Astrocyte (in vitro differentiated cells and primary cell): Measurements from ENCODE around the gene ADGRB3. TPM values are rescaled to one million over a fixed set of nuclear protein-coding genes. Genes with fewer than 3 reads are reported as not detected.

Source experiments
- DNase-seq: peaks from one replicate; pipeline ENCODE4 v3.0.0-alpha.2; 2010; ENCODE audit warnings: low read depth
- FAIRE-seq: peaks from 2 replicates; lab custom pipeline; 2011; peaks lifted over from hg19 to GRCh38; lab: Jason Lieb, UNC
- H2AFZ ChIP-seq: 2 replicates; pipeline ENCODE4 v1.6.0; 2012; ENCODE audit warnings: low read depth, low read length, inconsistent platforms
- H3K27ac ChIP-seq: 2 replicates; pipeline ENCODE4 v1.5.1; 2011; ENCODE audit warnings: low read depth, low read length, inconsistent platforms
- H3K27me3 ChIP-seq: 2 replicates; pipeline ENCODE4 v1.6.0; 2011; ENCODE audit warnings: low read length, inconsistent platforms; ENCODE audit not compliant: insufficient read depth
- H3K36me3 ChIP-seq: 2 replicates; pipeline ENCODE4 v1.5.1; 2011; ENCODE audit warnings: low read length, inconsistent platforms; ENCODE audit not compliant: insufficient read depth
- H3K4me1 ChIP-seq: 2 replicates; pipeline ENCODE4 v1.5.1; 2011; ENCODE audit warnings: low read length, inconsistent platforms; ENCODE audit not compliant: insufficient read depth
- H3K4me2 ChIP-seq: 2 replicates; pipeline ENCODE4 v1.6.0; 2012; ENCODE audit warnings: low read length, inconsistent platforms
- H3K4me3 ChIP-seq: 2 replicates; pipeline ENCODE4 v1.5.1; 2011; ENCODE audit warnings: low read depth, mild to moderate bottlenecking, low read length, inconsistent platforms; ENCODE audit not compliant: insufficient read depth
- H3K79me2 ChIP-seq: 2 replicates; pipeline ENCODE4 v1.6.0; 2012; ENCODE audit warnings: mild to moderate bottlenecking, low read length, inconsistent platforms; ENCODE audit not compliant: insufficient read depth
- H3K9ac ChIP-seq: 2 replicates; pipeline ENCODE4 v1.6.0; 2012; ENCODE audit warnings: mild to moderate bottlenecking, low read length, inconsistent platforms
- H3K9me3 ChIP-seq: 2 replicates; pipeline ENCODE4 v1.5.1; 2012; ENCODE audit warnings: low read depth, mild to moderate bottlenecking, low read length, inconsistent platforms; ENCODE audit not compliant: insufficient read depth
- H4K20me1 ChIP-seq: 2 replicates; pipeline ENCODE4 v1.6.0; 2012; ENCODE audit warnings: low read length, inconsistent platforms; ENCODE audit not compliant: insufficient read depth
- H3K27ac Mint-ChIP-seq: one replicate; pipeline ENCODE4 v1.8.0; 2021; ENCODE audit warnings: mild to moderate bottlenecking, mixed read lengths; ENCODE audit not compliant: unreplicated experiment
- H3K27me3 Mint-ChIP-seq: one replicate; pipeline ENCODE4 v1.8.0; 2021; ENCODE audit warnings: low read depth, mixed read lengths; ENCODE audit not compliant: unreplicated experiment
- H3K36me3 Mint-ChIP-seq: one replicate; pipeline ENCODE4 v1.8.0; 2021; ENCODE audit warnings: low read depth, mixed read lengths; ENCODE audit not compliant: unreplicated experiment
- H3K4me1 Mint-ChIP-seq: one replicate; pipeline ENCODE4 v1.8.0; 2021; ENCODE audit warnings: low read depth, mixed read lengths; ENCODE audit not compliant: unreplicated experiment
- H3K4me3 Mint-ChIP-seq: one replicate; pipeline ENCODE4 v1.8.0; 2021; ENCODE audit warnings: mild to moderate bottlenecking, moderate library complexity, mixed read lengths; ENCODE audit not compliant: unreplicated experiment
- H3K9me3 Mint-ChIP-seq: one replicate; pipeline ENCODE4 v1.8.0; 2021; ENCODE audit warnings: mild to moderate bottlenecking, mixed read lengths; ENCODE audit not compliant: unreplicated experiment
- EZH2 ChIP-seq: IDR thresholded peaks from 2 replicates; pipeline ENCODE4 v1.6.1; 2012; ENCODE audit warnings: mild to moderate bottlenecking, low read length, inconsistent platforms; ENCODE audit not compliant: insufficient read depth
- total RNA-seq: library from RNA; stranded (reverse); gene quantifications from 2 replicates; pipeline ENCODE4 v1.2.1, GENCODE V29; 2021
- TF ChIP-seq, protein P1 (sequence below): IDR thresholded peaks from 2 replicates; pipeline ENCODE4 v1.5.1; 2011; ENCODE audit warnings: low read depth, mild to moderate bottlenecking, inconsistent platforms, low read length, moderate library complexity; ENCODE audit not compliant: insufficient read depth

Gene ADGRB3
- total RNA-seq, 1 donor from 2014 or later, result 0.77 TPM

DNA sequence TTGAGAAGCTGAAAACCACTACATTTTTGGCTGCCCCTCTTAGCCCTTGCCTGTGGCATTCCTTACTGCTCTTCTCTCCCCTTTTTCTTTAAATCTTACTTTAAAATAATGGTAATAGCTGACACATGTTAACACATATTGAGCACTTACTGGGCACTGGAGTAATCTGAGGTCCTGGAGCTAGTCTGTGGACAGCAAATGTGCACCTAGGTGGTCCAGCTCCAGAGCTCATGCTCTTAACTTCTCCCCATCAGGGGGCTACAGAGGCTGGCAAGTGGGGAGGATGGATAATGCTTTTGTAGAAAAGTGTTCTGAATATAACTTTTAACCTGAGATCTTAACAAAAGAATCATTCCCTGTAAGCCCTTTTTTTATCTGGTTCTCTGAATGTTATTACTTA lies 74.8 kb downstream of the ADGRB3 start:
- H3K4me1 Mint-ChIP-seq, result no peaks in the 10 kb centered on the region
- no peak overlapping the region for H3K4me3 Mint-ChIP-seq
- FAIRE-seq (no peak), DNase-seq (no peak)
- no peaks in the 10 kb centered on the region for H3K9me3 ChIP-seq
- no peaks in the 10 kb centered on the region for H3K27me3 ChIP-seq
- no peaks in the 10 kb centered on the region for H3K79me2 ChIP-seq
- H3K9me3 Mint-ChIP-seq, result no peaks in the 10 kb centered on the region
- no peaks in the 10 kb centered on the region for H3K4me1 ChIP-seq
- no peak overlapping the region for H3K27ac ChIP-seq
- H2AFZ ChIP-seq, result no peak overlapping the region
- no peak for TF ChIP-seq EZH2
- TF ChIP-seq, protein P1, sequence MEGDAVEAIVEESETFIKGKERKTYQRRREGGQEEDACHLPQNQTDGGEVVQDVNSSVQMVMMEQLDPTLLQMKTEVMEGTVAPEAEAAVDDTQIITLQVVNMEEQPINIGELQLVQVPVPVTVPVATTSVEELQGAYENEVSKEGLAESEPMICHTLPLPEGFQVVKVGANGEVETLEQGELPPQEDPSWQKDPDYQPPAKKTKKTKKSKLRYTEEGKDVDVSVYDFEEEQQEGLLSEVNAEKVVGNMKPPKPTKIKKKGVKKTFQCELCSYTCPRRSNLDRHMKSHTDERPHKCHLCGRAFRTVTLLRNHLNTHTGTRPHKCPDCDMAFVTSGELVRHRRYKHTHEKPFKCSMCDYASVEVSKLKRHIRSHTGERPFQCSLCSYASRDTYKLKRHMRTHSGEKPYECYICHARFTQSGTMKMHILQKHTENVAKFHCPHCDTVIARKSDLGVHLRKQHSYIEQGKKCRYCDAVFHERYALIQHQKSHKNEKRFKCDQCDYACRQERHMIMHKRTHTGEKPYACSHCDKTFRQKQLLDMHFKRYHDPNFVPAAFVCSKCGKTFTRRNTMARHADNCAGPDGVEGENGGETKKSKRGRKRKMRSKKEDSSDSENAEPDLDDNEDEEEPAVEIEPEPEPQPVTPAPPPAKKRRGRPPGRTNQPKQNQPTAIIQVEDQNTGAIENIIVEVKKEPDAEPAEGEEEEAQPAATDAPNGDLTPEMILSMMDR, result no peak
- no peak overlapping the region for H3K27ac Mint-ChIP-seq
- H3K27me3 Mint-ChIP-seq, result no peaks in the 10 kb centered on the region
- no peaks in the 10 kb centered on the region for H4K20me1 ChIP-seq
- H3K4me3 ChIP-seq, result no peak overlapping the region
- H3K4me2 ChIP-seq, result no peak overlapping the region
- no peaks in the 10 kb centered on the region for H3K36me3 Mint-ChIP-seq
- no peak overlapping the region for H3K9ac ChIP-seq
- H3K36me3 ChIP-seq, result no peaks in the 10 kb centered on the region

DNA sequence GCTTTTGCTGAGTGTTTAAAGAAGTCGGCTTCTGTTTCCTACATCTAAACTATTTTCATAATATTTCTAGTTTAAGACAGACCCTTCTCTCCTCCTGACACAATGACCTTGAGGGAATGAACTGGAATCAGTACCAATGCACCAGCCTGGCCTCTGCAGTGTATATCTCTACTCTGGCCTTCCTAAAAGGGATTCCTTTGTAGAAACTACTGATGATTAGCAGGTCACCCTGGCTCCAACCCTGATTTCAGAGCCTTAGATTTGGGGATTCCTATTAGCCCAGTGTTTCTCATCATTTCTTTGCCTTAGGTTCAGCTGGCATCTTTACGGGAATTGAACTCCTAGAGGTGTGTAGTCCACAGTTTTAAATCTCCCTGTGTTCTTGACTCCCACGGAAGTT lies 75.4 kb downstream of the ADGRB3 start:
- H3K9me3 ChIP-seq, result no peaks in the 10 kb centered on the region
- H3K27me3 Mint-ChIP-seq, result no peaks in the 10 kb centered on the region
- H3K4me2 ChIP-seq, result no peak overlapping the region
- H3K4me3 Mint-ChIP-seq, result no peak overlapping the region
- no peak for TF ChIP-seq EZH2
- TF ChIP-seq, protein P1, result no peak
- no peak overlapping the region for H3K27ac ChIP-seq
- H3K9me3 Mint-ChIP-seq, result no peaks in the 10 kb centered on the region
- no peaks in the 10 kb centered on the region for H4K20me1 ChIP-seq
- DNase-seq, result no peak
- H3K36me3 ChIP-seq, result no peaks in the 10 kb centered on the region
- no peaks in the 10 kb centered on the region for H3K36me3 Mint-ChIP-seq
- H3K4me3 ChIP-seq, result no peak overlapping the region
- no peaks in the 10 kb centered on the region for H3K27me3 ChIP-seq
- H3K79me2 ChIP-seq, result no peaks in the 10 kb centered on the region
- FAIRE-seq, result no peak
- no peak overlapping the region for H2AFZ ChIP-seq
- no peak overlapping the region for H3K9ac ChIP-seq
- H3K4me1 Mint-ChIP-seq, result no peaks in the 10 kb centered on the region
- H3K27ac Mint-ChIP-seq, result no peak overlapping the region
- no peaks in the 10 kb centered on the region for H3K4me1 ChIP-seq

DNA sequence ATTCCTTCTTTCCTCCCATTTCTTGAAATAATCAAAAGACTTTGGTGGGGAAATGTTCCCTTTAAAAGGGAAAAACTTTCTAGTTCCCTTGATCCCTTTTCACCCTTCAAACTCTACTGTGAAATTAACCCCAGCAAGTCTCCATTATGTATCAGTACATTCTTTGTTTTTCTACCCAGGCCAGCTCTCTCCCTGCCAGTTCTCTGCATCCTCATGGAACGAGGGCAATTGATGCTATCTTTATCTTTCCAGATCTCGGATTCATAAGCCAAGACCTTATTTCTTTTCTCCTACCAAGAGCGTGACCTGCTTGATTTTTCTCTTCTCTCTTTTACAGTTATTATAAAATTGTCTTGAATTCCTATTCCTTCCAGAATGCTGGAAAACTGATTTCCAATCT lies 75.8 kb downstream of the ADGRB3 start:
- Mint-ChIP-seq H3K9me3 (no peaks in the 10 kb centered on the region), H3K4me1 (no peaks in the 10 kb centered on the region), H3K27me3 (no peaks in the 10 kb centered on the region), H3K4me3 (no peak overlapping the region), H3K36me3 (no peaks in the 10 kb centered on the region), H3K27ac (no peak overlapping the region)
- no peak overlapping the region for H3K27ac ChIP-seq
- TF ChIP-seq, protein P1, result no peak
- TF ChIP-seq EZH2, result no peak
- no peaks in the 10 kb centered on the region for H4K20me1 ChIP-seq
- FAIRE-seq (no peak), DNase-seq (no peak)
- H3K27me3 ChIP-seq, result no peaks in the 10 kb centered on the region
- no peaks in the 10 kb centered on the region for H3K36me3 ChIP-seq
- no peaks in the 10 kb centered on the region for H3K4me1 ChIP-seq
- no peaks in the 10 kb centered on the region for H3K79me2 ChIP-seq
- H3K4me3 ChIP-seq, result no peak overlapping the region
- no peaks in the 10 kb centered on the region for H3K9me3 ChIP-seq
- H3K4me2 ChIP-seq, result no peak overlapping the region
- H2AFZ ChIP-seq, result no peak overlapping the region
- no peak overlapping the region for H3K9ac ChIP-seq
